22Rv1 (cell line): ENCODE results near the gene ST6GALNAC2.
"Not testable (repeated sequence)": the region's sequence is repeated elsewhere in the genome, so short reads cannot be mapped to it uniquely, and the experiment has no call there.

ENCODE experiments used
- ZFX ChIP-seq: fragments of 450-650 bp; IDR thresholded peaks from 2 replicates; pipeline ENCODE4 v1.6.1; 2017; ENCODE audit warnings: antibody characterized with exemption, borderline replicate concordance
- TF ChIP-seq, protein P1 (sequence below): fragments of 450-650 bp; IDR thresholded peaks from 2 replicates; pipeline ENCODE4 v1.5.1; 2017; ENCODE audit warnings: mild to moderate bottlenecking

DNA sequence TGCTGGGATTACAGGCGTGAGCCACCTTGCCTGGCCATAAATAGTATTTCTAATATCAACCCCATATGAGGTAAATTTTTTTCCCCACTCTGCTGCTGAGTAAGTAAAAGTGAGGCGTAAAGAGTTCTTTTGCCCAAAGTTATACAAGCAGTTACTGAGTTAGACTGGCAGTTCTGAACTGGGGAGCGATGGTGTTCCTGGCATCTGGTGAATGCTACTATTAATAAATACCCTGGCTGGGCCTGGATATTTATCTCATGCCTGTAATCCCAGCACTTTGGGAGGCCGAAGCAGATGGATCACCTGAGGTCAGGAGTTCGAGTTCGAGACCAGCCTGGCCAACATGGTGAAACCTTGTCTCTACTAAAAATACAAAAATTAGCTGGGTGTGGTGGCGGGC, 26.2 kb downstream of the ST6GALNAC2 start:
- TF ChIP-seq, protein P1, sequence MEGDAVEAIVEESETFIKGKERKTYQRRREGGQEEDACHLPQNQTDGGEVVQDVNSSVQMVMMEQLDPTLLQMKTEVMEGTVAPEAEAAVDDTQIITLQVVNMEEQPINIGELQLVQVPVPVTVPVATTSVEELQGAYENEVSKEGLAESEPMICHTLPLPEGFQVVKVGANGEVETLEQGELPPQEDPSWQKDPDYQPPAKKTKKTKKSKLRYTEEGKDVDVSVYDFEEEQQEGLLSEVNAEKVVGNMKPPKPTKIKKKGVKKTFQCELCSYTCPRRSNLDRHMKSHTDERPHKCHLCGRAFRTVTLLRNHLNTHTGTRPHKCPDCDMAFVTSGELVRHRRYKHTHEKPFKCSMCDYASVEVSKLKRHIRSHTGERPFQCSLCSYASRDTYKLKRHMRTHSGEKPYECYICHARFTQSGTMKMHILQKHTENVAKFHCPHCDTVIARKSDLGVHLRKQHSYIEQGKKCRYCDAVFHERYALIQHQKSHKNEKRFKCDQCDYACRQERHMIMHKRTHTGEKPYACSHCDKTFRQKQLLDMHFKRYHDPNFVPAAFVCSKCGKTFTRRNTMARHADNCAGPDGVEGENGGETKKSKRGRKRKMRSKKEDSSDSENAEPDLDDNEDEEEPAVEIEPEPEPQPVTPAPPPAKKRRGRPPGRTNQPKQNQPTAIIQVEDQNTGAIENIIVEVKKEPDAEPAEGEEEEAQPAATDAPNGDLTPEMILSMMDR, result not testable (repeated sequence)
- not testable (repeated sequence) for TF ChIP-seq ZFX
